ENCODE data around the gene MSS51.

The MSS51 gene

DNA sequence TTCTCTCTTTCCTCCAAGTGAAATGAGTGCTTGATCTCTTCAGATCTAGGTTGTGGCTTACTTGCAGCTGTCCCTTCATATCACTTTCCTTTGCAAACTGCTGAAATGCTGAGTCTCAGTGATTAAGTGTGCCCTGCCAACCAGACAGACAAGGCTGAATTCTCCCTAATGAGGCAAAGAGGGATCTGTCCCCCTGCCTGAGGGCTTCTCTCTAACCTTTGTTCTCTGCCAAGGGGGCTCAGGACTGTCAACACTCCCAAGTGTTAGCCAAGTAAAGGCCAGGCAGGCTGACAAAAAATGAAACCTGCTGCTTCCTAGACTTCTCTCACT, at the start of gene MSS51:
Gene MSS51 (minus strand): TSS at position 24 of the 330 bp plus-strand sequence. CDS start 5,277 bp downstream, outside the sequence.
- no peak for TF ChIP-seq CTCF (IDR thresholded peaks at IDR 0.05; ENCODE audit: control insufficient read depth, extremely low read depth, insufficient read depth)
- H3K4me3 ChIP-seq (ENCODE audit: low read depth, low read length): no peak within 1 kb of the TSS
- no peak for DNase-seq (ENCODE audit: low read depth)

GRCh38 chr10:73480158-73480557, 46.8 kb upstream of the MSS51 start:
- no peak for DNase-seq (ENCODE audit: low read depth)
- H3K4me3 ChIP-seq (ENCODE audit: low read depth, low read length): no peak overlapping the region
- no peak for TF ChIP-seq CTCF (IDR thresholded peaks at IDR 0.05; ENCODE audit: control insufficient read depth, extremely low read depth, insufficient read depth)

DNA sequence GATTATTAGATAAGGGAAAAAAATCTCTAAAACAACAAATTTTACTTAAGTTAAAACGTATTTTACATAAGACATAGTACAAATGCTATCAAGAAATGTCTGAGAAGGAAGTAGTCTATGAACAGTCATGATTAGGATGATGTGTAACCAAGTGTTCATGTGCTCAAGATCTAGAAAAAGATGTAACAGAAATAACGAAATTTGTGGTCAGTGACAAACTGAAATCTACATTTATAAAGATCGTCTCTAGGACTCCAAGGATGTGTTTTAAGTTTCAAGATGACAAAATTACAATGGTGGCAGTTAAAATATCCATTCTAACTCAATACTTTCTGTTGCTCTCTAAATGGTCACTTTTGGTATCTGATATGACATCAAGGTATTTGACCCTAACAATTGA, 45.3 kb upstream of the MSS51 start:
- DNase-seq (ENCODE audit: low read depth): no peak
- TF ChIP-seq CTCF (IDR thresholded peaks at IDR 0.05; ENCODE audit: control insufficient read depth, extremely low read depth, insufficient read depth): no peak
- no peak overlapping the region for H3K4me3 ChIP-seq (ENCODE audit: low read depth, low read length)

GRCh38 chr10:73471226-73471625, 37.9 kb upstream of the MSS51 start:
- no peak for TF ChIP-seq CTCF (IDR thresholded peaks at IDR 0.05; ENCODE audit: control insufficient read depth, extremely low read depth, insufficient read depth)
- no peak for DNase-seq (ENCODE audit: low read depth)

GRCh38 chr10:73469579-73469978, 36.2 kb upstream of the MSS51 start:
- TF ChIP-seq CTCF (IDR thresholded peaks at IDR 0.05; ENCODE audit: control insufficient read depth, extremely low read depth, insufficient read depth): no peak
- no peak overlapping the region for H3K4me3 ChIP-seq (ENCODE audit: low read depth, low read length)
- DNase-seq (ENCODE audit: low read depth): no peak

More at GRCh38 chr10:73471226-73471625, 37.9 kb upstream of the MSS51 start:
- no peak overlapping the region for H3K4me3 ChIP-seq (ENCODE audit: low read depth, low read length)

- H3K4me3 ChIP-seq (ENCODE audit: low read depth, low read length): no peak overlapping the region
- TF ChIP-seq CTCF (IDR thresholded peaks at IDR 0.05; ENCODE audit: control insufficient read depth, extremely low read depth, insufficient read depth): no peak
- DNase-seq (ENCODE audit: low read depth): no peak
Measured at GRCh38 chr10:73467206-73467605, 33.8 kb upstream of the MSS51 start.

DNA sequence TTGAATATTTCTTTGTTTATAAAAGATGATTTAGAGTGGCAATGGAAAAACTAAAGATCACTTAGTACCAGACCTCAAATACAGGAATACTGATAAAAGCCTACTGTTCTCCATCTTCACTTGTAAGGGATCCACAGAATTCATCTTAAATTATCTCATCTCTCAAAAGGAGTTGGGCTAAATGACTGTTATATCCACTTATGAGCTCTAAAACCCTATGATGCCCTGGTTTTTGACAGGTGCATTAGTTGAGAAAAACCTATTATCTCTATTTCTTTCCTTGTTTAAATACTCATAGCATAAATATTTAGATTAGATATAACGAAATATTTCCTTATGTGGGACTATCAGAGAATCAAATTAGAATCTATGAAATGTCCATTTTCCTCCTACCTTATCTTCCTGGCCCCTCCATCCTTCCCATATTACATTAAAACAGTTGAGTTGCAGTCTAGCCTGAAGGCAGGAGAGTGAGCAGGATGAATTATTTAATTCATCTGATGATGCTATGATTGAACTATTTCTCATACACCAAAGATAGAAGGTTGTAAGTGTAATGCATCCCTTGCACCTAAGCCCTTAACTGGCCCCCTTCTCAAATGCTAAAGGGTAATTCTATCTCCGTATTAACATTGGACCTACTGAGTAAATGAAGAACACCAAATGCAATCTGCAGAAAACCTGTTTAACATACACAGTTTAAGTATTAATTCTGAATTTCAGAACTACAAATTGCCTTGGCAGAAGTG, 32.8 kb upstream of the MSS51 start:
- TF ChIP-seq CTCF (IDR thresholded peaks at IDR 0.05; ENCODE audit: control insufficient read depth, extremely low read depth, insufficient read depth): no peak
- DNase-seq (ENCODE audit: low read depth): no peak
- H3K4me3 ChIP-seq (ENCODE audit: low read depth, low read length): no peak overlapping the region

Measured in LNCaP clone FGC (cell line).